Measurements from ENCODE around the gene GALNT10. TPM values are rescaled to one million over a fixed set of nuclear protein-coding genes. Genes with fewer than 3 reads are reported as not detected.

Gene GALNT10
- total RNA-seq, 1 experiment from 2014 or later: 22.9 TPM

- no peak for TF ChIP-seq AR (CRISPR knock-in tag; IDR thresholded peaks at IDR 0.05)
Observed at GRCh38 chr5:154240595-154240994, 50.1 kb downstream of the GALNT10 start (continued).

GRCh38 chr5:154241021-154241420 is 50.5 kb downstream of the GALNT10 start:
- Mint-ChIP-seq H3K36me3 (no peaks in the 10 kb centered on the region), H3K27me3 (ENCODE audit: low read depth) (no peaks in the 10 kb centered on the region; the same call in 1 of the 2 replicates), H3K4me1 (peaks cover 39% of the 10 kb centered on the region), H3K27ac (no peak overlapping the region), H3K4me3 (no peak overlapping the region), H3K9me3 (peaks cover 6% of the 10 kb centered on the region; the same call in 1 of the 2 replicates)
- no peak for ATAC-seq
- ChIA-PET POLR2A (no interaction called here), CTCF (no interaction called here)
- no peak for DNase-seq (ENCODE audit: low spot score)
- no peak for TF ChIP-seq HMGXB4 (CRISPR knock-in tag; IDR thresholded peaks at IDR 0.05)
- no peak for TF ChIP-seq ZNF532 (CRISPR knock-in tag; IDR thresholded peaks at IDR 0.05; ENCODE audit: borderline replicate concordance)
- no peak for TF ChIP-seq SMAD4 (CRISPR knock-in tag; IDR thresholded peaks at IDR 0.05)
- no peak for TF ChIP-seq RELA (CRISPR knock-in tag; IDR thresholded peaks at IDR 0.05; ENCODE audit: borderline replicate concordance)
- no peak for TF ChIP-seq ATF1 (CRISPR knock-in tag; IDR thresholded peaks at IDR 0.05)
- no peak for TF ChIP-seq ZNF138 (CRISPR knock-in tag; conservative IDR thresholded peaks at IDR 0.05)
- no peak for TF ChIP-seq ARID4B (CRISPR knock-in tag; IDR thresholded peaks at IDR 0.05; ENCODE audit: borderline replicate concordance)
- TF ChIP-seq ZNF396 (CRISPR knock-in tag; IDR thresholded peaks at IDR 0.05; ENCODE audit: borderline replicate concordance): no peak
- TF ChIP-seq JUN (CRISPR knock-in tag; IDR thresholded peaks at IDR 0.05): no peak
- no peak for TF ChIP-seq TCF7 (CRISPR knock-in tag; IDR thresholded peaks at IDR 0.05; ENCODE audit: low read depth)
- TF ChIP-seq CDX4 (CRISPR knock-in tag; IDR thresholded peaks at IDR 0.05; ENCODE audit: borderline replicate concordance): no peak
- no peak for TF ChIP-seq CTCF (IDR thresholded peaks at IDR 0.05)
- no peak for TF ChIP-seq KAT7 (CRISPR knock-in tag; IDR thresholded peaks at IDR 0.05; ENCODE audit: borderline replicate concordance)
- TF ChIP-seq EMX1 (CRISPR knock-in tag; IDR thresholded peaks at IDR 0.05): no peak
- TF ChIP-seq SOX15 (CRISPR knock-in tag; IDR thresholded peaks at IDR 0.05): no peak
- no peak for TF ChIP-seq CREM (CRISPR knock-in tag; IDR thresholded peaks at IDR 0.05)
- no peak for TF ChIP-seq FOXP1 (CRISPR knock-in tag; IDR thresholded peaks at IDR 0.05; ENCODE audit: borderline replicate concordance)
- TF ChIP-seq IRF1 (CRISPR knock-in tag; IDR thresholded peaks at IDR 0.05): no peak

Measured in WTC11 (cell line).